IPS DF 4.7 (cell line): ENCODE results near the gene DCANP1.

Experiments
- DNase-seq: peaks from one replicate; pipeline ENCODE4 v3.0.0-alpha.2; 2013; ENCODE audit warnings: low spot score; ENCODE audit errors: extremely low read depth

The DCANP1 gene

GRCh38 chr5:135426102-135427082, 20.8 kb downstream of the DCANP1 start:
- no peak for DNase-seq

- no peak for DNase-seq
These were observed 21.5 kb downstream of the DCANP1 start for GRCh38 chr5:135425641-135426040.

- DNase-seq: no peak
These were observed 23.3 kb downstream of the DCANP1 start for GRCh38 chr5:135423846-135424168.

DNA sequence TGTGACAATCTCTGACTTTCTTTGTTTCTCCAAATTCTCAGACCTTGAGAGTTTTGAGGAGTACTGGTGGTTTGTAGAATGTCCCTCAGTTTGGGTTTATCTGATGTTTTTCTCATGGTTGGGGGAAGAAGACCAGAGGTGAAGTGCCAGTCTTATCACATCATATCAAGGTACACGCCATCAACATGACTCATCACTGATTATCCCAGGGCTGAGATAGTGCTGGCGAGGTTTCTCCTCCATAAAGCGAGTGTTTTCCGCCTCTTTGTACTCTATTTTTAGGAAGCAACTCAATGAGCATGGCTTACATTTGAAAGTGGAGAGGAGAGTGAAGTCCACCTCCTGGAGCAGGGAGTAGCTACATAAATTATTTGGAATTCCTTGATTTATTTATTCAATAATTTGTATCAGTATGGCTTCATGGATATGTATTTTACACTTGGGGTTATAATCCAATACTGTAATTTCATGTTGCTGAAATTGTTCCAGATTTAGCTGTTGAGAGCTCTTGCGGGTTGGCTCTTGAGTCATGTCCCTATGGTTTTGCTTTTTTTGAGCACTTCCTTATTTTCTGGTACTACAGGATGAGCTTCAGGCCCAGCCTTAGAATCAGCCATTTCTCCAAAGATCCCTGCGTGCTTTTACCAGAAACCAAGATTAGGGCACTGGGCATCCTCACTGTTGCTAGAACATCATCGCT, 23.9 kb downstream of the DCANP1 start:
- no peak for DNase-seq

DNA sequence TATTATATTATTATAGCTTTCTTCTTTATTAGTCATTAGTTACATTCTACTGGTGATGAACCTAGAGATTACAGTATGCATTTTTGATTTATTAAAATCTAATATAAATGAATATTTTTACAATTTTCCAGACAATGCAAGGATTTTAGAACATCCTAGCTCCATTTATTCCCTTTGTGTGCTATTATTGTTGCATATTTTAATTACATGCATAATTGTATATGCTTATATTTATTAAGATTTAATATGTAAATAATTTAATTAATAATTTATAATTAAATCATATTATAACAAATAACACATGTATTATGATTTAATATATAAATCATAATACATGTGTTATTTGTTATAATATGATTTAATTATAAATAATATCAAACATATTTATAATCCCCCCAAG, 24.7 kb downstream of the DCANP1 start:
- no peak for DNase-seq

DNA sequence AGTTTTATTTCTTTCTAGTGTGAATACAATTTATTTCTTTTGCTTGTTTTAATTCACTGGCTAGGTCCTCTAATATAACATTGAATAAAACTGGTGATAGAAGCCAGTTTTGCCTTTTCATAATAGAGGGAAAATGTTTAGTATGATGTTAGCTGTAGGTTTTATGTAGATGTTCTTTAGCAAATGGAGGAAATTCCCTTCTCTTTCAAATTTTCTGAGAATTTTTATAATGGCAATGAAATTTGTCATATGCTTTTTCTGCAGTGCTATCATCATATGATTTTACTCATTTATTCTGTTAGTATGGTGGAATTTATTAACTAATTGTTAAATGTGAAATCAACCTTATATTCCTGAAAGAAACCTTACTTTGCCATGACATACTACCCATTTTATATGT, 30.1 kb downstream of the DCANP1 start:
- DNase-seq: no peak

DNA sequence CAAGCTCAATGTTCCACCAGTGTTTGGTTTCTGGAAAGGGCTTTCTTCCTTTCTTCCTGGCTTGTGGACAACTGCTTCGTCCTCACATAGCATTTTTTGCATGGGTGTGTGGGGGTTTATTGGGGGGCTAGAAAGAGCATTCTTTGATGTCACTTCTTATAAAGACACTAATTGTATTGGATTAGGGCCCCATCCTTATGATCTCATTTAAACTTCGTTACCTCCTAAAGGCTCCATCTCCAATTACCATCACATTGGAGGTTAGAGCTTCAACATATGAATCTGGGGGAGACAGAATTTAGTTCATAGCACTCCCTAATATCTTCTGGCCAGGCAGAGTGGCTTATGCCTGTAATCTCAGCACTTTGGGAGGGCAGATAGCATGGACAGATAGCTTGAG, 42.1 kb downstream of the DCANP1 start:
- DNase-seq: no peak

DNA sequence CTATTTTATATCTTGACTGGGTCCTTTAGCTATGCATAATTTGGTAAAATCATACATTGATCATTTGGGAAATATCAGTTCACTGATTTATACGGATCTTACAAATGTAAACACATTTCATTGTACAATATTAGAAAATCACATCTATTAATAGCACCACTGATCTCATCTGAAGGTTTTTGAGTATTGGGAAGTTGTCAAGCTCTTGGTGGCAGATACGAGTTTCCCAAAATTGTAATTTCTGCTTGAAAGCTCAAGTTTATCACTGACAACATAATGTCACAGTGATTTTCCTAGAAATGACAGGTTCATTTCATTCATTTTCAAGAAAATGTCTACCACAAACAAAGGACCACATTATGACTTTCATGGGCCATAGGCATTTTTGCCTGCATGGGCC, 45.1 kb downstream of the DCANP1 start:
- DNase-seq: no peak

DNA sequence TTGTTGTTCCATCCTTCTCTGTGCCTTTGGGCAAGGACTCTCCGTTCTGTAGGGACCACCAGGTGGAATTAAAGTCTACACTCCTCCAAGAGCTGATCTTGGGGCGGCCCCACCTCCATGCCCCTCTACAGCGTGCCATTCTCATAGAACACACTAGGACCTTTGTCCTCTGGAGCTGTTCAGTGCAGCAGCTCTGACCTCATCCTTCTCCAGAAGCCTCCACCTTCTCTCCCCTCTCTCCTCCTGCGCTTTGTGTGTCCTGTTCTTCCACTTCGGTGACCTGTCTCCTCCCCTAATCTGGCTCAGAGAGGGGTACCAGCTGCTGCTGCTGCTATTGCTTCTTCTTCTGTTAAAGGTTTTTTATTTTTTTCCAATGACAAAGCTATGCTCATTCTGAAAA, 46.3 kb downstream of the DCANP1 start:
- DNase-seq: no peak

DNA sequence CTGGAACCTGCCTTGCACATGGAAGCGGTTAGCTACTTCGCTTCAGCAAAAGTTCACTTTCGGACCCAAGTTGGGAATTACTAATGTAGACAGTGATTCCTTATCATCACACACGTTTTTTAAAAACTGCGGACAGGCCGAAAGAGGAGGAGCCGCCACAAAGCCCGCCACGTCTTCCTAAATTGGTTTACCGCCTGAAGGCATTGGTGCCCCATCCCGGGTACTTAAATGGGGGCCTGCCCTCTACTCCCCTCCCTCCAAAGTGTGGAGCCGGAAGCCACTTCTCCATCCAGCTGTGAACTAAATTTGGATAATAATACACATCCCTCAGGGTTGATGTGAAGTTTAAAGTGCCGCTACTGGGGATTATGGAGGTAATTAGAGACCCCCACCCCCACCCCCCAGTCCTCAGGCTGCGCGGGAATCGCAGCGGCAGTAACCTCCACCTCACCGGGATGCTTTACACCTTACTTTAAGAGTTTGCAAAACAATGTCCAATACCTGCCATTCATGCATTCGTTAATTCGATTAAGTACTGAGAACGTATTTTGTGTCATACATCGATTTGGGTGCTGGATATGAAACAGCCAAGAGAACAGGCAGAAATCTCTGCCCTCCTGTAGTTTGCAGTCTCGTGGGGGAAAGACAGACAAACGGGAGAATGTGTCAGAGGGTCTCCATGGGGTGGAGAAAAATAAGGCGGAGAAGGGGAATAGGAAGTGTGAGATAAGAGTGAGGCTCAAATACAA, 47.2 kb downstream of the DCANP1 start:
- no peak for DNase-seq

GRCh38 chr5:135398855-135399793, 48.0 kb downstream of the DCANP1 start, which contains the start of gene MACROH2A1:
TSS of gene MACROH2A1 (minus strand) at chr5:135399231. CDS start at chr5:135389093, 10,138 bp downstream.
- no peak for DNase-seq

- DNase-seq: no peak
These were observed 48.8 kb downstream of the DCANP1 start for GRCh38 chr5:135398160-135398854.

- no peak for DNase-seq
These were observed 50.1 kb downstream of the DCANP1 start for GRCh38 chr5:135397084-135397483.

DNA sequence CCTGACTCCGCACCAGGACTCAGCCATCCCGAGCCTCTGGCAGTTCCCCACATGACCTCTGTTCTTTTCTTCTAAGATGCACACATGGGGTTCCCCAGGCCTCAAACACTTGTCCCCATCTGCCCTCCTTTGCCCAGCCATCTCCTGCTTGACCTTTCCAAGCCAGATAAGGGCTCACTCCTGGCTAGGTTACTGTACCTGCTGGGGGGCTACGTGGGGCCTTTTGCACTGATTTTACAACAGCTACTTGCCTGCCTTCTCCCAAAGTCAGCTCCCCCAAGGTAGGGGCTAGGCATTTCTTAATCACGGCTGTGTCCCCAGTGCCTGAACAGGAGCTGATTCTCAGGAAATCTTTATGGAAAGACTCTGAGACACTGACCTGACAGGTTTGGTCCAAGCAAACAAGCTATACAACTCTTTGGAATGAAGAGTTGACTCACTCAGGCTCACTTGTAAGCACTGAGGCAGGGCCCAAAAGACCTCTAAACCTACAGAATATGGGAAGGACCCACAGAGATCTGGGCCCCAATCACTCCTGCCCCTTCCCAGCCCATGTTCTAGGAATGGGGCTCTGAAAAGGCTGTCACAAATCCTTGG, 50.6 kb downstream of the DCANP1 start:
- DNase-seq: no peak

- no peak for DNase-seq
These were observed 51.3 kb downstream of the DCANP1 start for GRCh38 chr5:135395866-135396265.

GRCh38 chr5:135395451-135395850, 51.7 kb downstream of the DCANP1 start:
- DNase-seq: no peak
